ENCODE results near the gene SPATC1L. TPM values are rescaled to one million over a fixed set of nuclear protein-coding genes. Genes with fewer than 3 reads are reported as not detected.

The SPATC1L gene
- total RNA-seq, 2 donors from 2014 or later = 29.5 to 31.9 TPM

- no peak for TF ChIP-seq CTCF (conservative IDR thresholded peaks at IDR 0.05)
Observed at GRCh38 chr21:46222436-46223116, 38.3 kb upstream of the SPATC1L start.

GRCh38 chr21:46221664-46222435, 37.6 kb upstream of the SPATC1L start:
- peaks cover 14% of the 10 kb centered on the region for H3K9me3 ChIP-seq (ENCODE audit: control insufficient read depth, low read length)
- no peak overlapping the region for H3K27ac ChIP-seq (ENCODE audit: low read depth, low read length)
- no peaks in the 10 kb centered on the region for H3K4me1 ChIP-seq (ENCODE audit: control insufficient read depth, insufficient read depth, low read length)
- no peaks in the 10 kb centered on the region for H3K4me1 Mint-ChIP-seq
- no peak for TF ChIP-seq CTCF (conservative IDR thresholded peaks at IDR 0.05)
- peaks cover 29% of the 10 kb centered on the region for H3K36me3 ChIP-seq (ENCODE audit: control insufficient read depth, insufficient read depth, low read length)
- H3K27me3 ChIP-seq (ENCODE audit: control insufficient read depth, insufficient read depth, low read length, poor library complexity, severe bottlenecking) = no peaks in the 10 kb centered on the region
- 87 to 90% methylated on average over 16 of the region's 16 CpGs for WGBS, 2 experiments (ENCODE audit: insufficient coverage in 1 of 2, insufficient read length in 1 of 2)
- DNase-seq = no peak
- no peak overlapping the region for H3K4me3 ChIP-seq (ENCODE audit: low read length)
- no peaks in the 10 kb centered on the region for H3K27me3 Mint-ChIP-seq (ENCODE audit: insufficient read depth)
- H3K36me3 Mint-ChIP-seq (ENCODE audit: low read depth) = peaks cover 49% of the 10 kb centered on the region
- peaks cover 16% of the 10 kb centered on the region for H3K9me3 Mint-ChIP-seq
- H3K27ac Mint-ChIP-seq = no peak overlapping the region
- H3K9ac ChIP-seq (ENCODE audit: extremely low read depth, low read length, poor library complexity, severe bottlenecking) = no peak overlapping the region
- no peak overlapping the region for H3K4me3 Mint-ChIP-seq

More at GRCh38 chr21:46222436-46223116, 38.3 kb upstream of the SPATC1L start:
- no peak for DNase-seq
- Mint-ChIP-seq H3K27me3 (ENCODE audit: insufficient read depth) (peaks cover 6% of the 10 kb centered on the region), H3K4me1 (peaks cover 7% of the 10 kb centered on the region), H3K27ac (no peak overlapping the region), H3K9me3 (peaks cover 22% of the 10 kb centered on the region), H3K4me3 (no peak overlapping the region), H3K36me3 (ENCODE audit: low read depth) (peaks cover 56% of the 10 kb centered on the region)
- Histone ChIP-seq H3K9ac (ENCODE audit: extremely low read depth, low read length, poor library complexity, severe bottlenecking) (no peak overlapping the region), H3K36me3 (ENCODE audit: control insufficient read depth, insufficient read depth, low read length) (peaks cover 29% of the 10 kb centered on the region), H3K27me3 (ENCODE audit: control insufficient read depth, insufficient read depth, low read length, poor library complexity, severe bottlenecking) (no peaks in the 10 kb centered on the region), H3K9me3 (ENCODE audit: control insufficient read depth, low read length) (peaks cover 14% of the 10 kb centered on the region), H3K27ac (ENCODE audit: low read depth, low read length) (no peak overlapping the region), H3K4me1 (ENCODE audit: control insufficient read depth, insufficient read depth, low read length) (peaks cover 4% of the 10 kb centered on the region), H3K4me3 (ENCODE audit: low read length) (no peak overlapping the region)
- 93 to 100% methylated on average over 5 to 11 of the region's 11 CpGs for WGBS, 2 experiments (ENCODE audit: insufficient coverage in 1 of 2, insufficient read length in 1 of 2)

- Mint-ChIP-seq H3K9me3 (peaks cover 8% of the 10 kb centered on the region), H3K4me3 (no peak overlapping the region), H3K4me1 (no peaks in the 10 kb centered on the region), H3K27ac (no peak overlapping the region), H3K27me3 (ENCODE audit: insufficient read depth) (no peaks in the 10 kb centered on the region), H3K36me3 (ENCODE audit: low read depth) (peaks cover 43% of the 10 kb centered on the region)
- TF ChIP-seq CTCF (conservative IDR thresholded peaks at IDR 0.05) = no peak
- no peak overlapping the region for H3K9ac ChIP-seq (ENCODE audit: extremely low read depth, low read length, poor library complexity, severe bottlenecking)
- peaks cover 8% of the 10 kb centered on the region for H3K9me3 ChIP-seq (ENCODE audit: control insufficient read depth, low read length)
- no peaks in the 10 kb centered on the region for H3K4me1 ChIP-seq (ENCODE audit: control insufficient read depth, insufficient read depth, low read length)
- H3K36me3 ChIP-seq (ENCODE audit: control insufficient read depth, insufficient read depth, low read length) = peaks cover 22% of the 10 kb centered on the region
- no peaks in the 10 kb centered on the region for H3K27me3 ChIP-seq (ENCODE audit: control insufficient read depth, insufficient read depth, low read length, poor library complexity, severe bottlenecking)
- DNase-seq = no peak
- H3K4me3 ChIP-seq (ENCODE audit: low read length) = no peak overlapping the region
- no peak overlapping the region for H3K27ac ChIP-seq (ENCODE audit: low read depth, low read length)
- WGBS, 2 experiments (ENCODE audit: insufficient coverage in 1 of 2, insufficient read length in 1 of 2) = 92 to 93% methylated on average over 4 to 8 of the region's 8 CpGs
Observed at GRCh38 chr21:46220847-46221246, 36.6 kb upstream of the SPATC1L start.
